Activated T-cell treated with anti-CD3 and anti-CD28 coated beads for 48 hours (primary cell): Measurements from ENCODE around the gene CLK3.
"Not testable (repeated sequence)": the region's sequence is repeated elsewhere in the genome, so short reads cannot be mapped to it uniquely, and the experiment has no call there.

Source experiments
- DNase-seq: peaks from one replicate; pipeline ENCODE4 v3.0.0-alpha.2; 2020; ENCODE audit warnings: low read depth

Gene CLK3

GRCh38 chr15:74620636-74621545 lies 5.3 kb downstream of the CLK3 start:
- DNase-seq: peak; percentile 70

DNA sequence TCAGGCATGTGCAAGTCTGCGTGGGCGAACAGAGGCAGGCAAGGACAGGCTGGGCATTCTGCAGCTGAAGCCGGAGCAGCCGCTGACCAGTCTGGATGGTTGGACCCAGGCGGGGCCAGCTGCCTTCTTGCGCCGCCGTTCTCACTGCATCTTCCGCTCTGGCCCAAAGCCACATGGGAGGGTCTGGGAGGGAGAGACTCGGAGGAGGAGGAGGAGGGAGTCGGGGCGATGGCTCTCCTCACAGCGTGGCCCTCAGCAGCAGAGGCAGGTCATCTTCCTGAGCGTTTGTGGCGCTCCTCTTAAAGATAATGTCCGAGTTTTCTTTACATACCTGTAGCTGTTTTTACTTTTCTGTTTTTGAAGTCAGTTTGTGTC lies 5.9 kb downstream of the CLK3 start:
- DNase-seq: no peak

DNA sequence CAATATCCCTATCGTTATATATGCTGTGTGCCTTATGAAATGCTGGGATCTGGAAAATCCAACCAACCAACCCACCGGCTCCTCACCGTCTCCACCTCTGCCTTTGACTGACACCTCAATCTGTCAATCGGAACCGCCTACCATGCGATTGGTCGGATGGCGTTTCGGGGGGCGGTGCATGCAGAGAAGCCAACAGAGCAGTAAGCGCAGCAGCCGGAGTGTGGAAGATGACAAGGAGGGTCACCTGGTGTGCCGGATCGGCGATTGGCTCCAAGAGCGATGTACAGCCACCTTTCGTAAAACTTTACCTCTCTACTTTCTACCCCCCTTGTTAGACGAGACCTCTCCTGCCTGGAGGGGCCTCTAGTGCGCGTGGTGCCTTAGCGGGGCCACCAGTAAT lies 6.3 kb downstream of the CLK3 start:
- no peak for DNase-seq

DNA sequence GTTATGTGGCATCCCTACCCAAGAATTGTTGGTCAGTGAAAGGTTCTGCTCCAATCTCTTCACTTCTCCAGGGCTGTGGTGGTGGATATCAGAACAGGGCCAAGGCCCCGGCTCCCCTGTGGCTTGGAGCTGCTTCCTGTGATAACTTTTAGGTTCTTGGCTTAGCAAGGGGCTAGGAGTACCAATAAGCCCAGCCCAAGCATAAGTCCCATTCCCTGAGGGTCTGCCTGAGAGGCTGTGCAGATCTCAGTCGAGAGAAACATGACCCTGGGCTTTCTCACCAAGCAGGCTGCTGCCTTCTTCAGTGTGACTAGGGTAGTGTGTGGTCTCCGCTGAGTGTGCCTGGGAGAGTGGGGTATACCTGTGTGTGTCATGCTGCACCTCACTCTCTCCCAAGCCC lies 7.1 kb downstream of the CLK3 start:
- DNase-seq: no peak

DNA sequence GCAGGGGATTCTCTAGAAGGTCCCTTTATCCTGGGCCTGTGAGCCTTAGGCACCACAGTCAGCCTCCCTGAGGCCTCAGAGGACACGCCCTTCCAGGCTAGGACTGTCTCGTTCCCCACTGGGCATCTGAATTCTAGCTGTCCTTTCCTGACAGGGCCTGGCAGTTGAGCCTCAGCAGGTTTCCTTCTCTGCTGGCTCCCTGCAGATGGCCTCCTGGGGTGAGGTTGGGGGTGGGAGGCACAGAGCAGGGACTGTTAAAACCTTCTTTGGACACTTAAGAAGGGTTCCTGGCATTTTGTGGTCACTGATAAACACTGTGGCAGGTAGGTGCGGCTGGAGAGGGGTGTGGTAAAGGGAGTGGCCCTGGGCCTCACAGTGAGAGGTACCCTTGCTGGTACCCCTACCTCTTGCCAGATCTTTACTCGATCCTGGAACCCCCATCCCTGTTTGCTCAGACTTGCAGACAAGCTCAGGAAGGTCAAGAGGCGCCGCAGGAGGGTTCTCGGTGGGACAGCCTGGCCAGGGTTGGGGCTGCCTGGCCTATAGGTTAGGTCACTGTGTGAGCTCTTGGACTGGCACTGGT lies 8.5 kb downstream of the CLK3 start:
- no peak for DNase-seq

DNA sequence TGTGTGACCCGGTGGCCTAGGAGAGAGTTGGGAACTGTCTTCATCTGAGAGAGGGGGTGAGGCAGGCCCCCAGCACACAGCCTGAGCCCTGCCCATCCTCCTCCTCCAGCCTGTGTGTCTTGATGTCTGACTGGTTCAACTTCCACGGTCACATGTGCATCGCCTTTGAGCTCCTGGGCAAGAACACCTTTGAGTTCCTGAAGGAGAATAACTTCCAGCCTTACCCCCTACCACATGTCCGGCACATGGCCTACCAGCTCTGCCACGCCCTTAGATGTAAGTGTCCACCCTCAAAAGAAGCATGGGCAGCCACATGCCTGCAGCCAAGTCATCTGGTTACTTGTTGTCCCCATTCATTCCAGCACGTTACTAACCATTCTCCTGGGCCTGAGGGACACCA lies 10.1 kb downstream of the CLK3 start:
- no peak for DNase-seq

- DNase-seq: no peak
Observed at GRCh38 chr15:74626336-74626735, 10.7 kb downstream of the CLK3 start.

- no peak for DNase-seq
Observed at GRCh38 chr15:74626752-74627692, 11.4 kb downstream of the CLK3 start.

DNA sequence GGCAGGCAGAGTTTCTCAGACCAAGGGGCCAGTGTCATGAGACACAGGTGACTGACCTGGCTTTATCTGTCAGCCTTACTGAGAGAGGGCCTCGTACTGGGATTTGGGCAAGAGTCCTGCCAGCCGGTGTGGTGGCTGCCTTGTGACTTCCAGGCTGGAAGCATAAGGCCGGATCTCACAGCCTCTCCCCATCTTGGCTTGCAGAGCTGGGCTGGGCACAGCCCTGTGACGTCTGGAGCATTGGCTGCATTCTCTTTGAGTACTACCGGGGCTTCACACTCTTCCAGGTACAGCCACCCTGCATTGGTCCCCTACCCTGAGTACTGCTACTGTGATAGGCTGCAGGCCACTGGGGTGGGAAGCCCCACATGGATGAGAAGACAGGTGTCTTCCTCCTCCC lies 12.1 kb downstream of the CLK3 start:
- no peak for DNase-seq

- no peak for DNase-seq
Observed at GRCh38 chr15:74628199-74628598, 12.6 kb downstream of the CLK3 start.

- no peak for DNase-seq
Observed at GRCh38 chr15:74628949-74629348, 13.3 kb downstream of the CLK3 start.

- not testable (repeated sequence) for DNase-seq
Observed at GRCh38 chr15:74629696-74630095, 14.1 kb downstream of the CLK3 start.

GRCh38 chr15:74630284-74631086 lies 14.8 kb downstream of the CLK3 start:
- no peak for DNase-seq

- DNase-seq: no peak
Observed at GRCh38 chr15:74631087-74631385, 15.4 kb downstream of the CLK3 start.

DNA sequence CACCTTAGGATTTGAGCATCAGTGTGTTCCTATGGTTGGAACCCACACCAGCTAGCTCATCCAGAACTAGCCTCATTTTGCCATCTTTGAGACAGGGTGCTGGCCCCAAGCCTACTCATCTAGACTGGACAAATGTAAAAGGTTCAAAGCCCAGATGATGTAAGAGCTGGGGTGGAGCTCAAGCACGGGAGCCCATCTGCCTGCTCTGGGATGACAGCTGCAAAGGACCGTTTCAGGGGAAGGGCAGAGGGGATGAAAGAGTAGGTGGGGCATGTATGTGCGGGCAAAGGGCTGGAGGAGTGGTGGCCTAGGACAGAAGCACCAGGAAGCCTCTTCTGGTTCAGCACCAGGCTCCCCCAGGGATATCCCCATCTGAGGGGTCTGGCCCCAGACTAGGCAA lies 15.8 kb downstream of the CLK3 start:
- DNase-seq: no peak

DNA sequence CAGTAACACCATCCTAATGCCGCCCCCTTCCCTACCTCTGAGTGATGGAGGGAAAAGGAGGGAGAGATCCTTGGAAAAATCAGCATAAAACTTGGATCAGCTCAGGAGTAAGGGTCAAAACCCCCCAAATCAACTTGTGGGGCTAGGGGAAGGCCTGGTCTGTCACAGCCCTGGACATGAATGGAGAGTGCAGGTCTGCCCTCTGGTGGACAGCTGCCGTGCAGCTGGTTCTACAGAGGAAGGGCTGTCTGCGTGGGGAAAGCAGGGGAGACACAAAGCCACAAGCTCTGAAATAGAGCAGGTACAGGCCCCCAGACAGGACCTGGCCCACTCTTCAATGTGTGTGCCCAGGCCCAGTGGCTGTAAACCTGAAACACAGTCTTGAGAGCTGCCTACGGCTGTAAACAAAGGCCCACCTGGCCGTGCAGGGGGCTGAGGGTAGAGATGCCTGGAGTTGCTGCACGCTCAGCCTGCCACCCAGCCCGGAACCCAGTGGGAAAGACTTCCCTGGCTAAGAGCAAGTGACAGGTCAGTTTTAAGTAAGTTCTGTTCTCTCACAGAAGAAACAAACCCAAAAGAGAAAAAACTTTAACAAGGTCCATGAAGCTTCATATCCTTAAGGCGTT lies 16.4 kb downstream of the CLK3 start:
- DNase-seq: peak; percentile 55

GRCh38 chr15:74632601-74633000 lies 17.0 kb downstream of the CLK3 start:
- no peak for DNase-seq

DNA sequence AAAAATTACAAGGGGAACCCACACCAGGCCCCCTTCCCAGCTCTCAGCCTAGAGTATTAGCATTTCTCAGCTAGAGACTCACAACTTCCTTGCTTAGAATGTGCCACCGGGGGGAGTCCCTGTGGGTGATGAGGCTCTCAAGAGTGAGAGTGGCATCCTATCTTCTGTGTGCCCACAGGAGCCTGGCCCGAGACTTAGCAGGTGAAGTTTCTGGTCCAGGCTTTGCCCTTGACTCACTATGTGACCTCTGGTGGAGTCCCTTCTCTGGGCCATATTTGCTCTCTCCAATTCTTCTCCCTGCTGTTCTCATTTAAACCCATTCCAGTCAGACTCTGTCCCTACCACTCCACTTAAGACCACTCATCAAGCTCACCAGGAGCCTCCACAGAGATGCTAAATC lies 18.1 kb downstream of the CLK3 start:
- DNase-seq: no peak

- DNase-seq: peak; percentile 64
Observed at GRCh38 chr15:74635228-74635627, 19.6 kb downstream of the CLK3 start.

- no peak for DNase-seq
Observed at GRCh38 chr15:74636984-74637383, 21.3 kb downstream of the CLK3 start.

- no peak for DNase-seq
Observed at GRCh38 chr15:74641151-74641550, 25.5 kb downstream of the CLK3 start.

- DNase-seq: no peak
Observed at GRCh38 chr15:74642348-74642733, 26.7 kb downstream of the CLK3 start.
